ENCODE data around the gene THRB. TPM values are rescaled to one million over a fixed set of nuclear protein-coding genes. Genes with fewer than 3 reads are reported as not detected.

THRB gene
- total and polyA plus RNA-seq, 11 donors, result 4.8 to 28.5 (median 21.0) TPM

DNA sequence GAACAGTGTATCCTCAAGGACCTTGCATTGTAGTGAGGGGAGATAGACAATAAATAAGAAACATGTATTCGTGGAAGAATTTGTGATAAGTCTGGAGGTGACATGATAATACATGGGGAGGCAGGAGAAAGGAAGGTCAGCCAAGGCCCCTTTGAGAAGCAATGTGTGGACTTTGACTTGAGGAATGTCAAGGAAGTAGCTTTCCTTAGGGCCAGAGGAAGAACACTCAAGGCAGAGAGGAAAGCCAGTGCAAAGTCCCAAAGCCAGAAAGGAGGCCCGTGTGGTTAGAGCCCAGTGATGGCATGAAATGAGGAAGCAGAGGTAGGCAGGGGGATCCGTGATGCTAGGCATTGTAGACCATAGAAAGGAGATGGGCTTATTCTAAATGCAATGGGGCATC is 357.3 kb downstream of the THRB start:
- intact Hi-C loops (cut with DNase I), result no loop called here
- H3K9me3 ChIP-seq, result no peaks in the 10 kb centered on the region
- TF ChIP-seq, protein P1, sequence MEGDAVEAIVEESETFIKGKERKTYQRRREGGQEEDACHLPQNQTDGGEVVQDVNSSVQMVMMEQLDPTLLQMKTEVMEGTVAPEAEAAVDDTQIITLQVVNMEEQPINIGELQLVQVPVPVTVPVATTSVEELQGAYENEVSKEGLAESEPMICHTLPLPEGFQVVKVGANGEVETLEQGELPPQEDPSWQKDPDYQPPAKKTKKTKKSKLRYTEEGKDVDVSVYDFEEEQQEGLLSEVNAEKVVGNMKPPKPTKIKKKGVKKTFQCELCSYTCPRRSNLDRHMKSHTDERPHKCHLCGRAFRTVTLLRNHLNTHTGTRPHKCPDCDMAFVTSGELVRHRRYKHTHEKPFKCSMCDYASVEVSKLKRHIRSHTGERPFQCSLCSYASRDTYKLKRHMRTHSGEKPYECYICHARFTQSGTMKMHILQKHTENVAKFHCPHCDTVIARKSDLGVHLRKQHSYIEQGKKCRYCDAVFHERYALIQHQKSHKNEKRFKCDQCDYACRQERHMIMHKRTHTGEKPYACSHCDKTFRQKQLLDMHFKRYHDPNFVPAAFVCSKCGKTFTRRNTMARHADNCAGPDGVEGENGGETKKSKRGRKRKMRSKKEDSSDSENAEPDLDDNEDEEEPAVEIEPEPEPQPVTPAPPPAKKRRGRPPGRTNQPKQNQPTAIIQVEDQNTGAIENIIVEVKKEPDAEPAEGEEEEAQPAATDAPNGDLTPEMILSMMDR (IDR thresholded peaks at IDR 0.05), result no peak
- no peak for TF ChIP-seq POLR2A (IDR thresholded peaks at IDR 0.05)

DNA sequence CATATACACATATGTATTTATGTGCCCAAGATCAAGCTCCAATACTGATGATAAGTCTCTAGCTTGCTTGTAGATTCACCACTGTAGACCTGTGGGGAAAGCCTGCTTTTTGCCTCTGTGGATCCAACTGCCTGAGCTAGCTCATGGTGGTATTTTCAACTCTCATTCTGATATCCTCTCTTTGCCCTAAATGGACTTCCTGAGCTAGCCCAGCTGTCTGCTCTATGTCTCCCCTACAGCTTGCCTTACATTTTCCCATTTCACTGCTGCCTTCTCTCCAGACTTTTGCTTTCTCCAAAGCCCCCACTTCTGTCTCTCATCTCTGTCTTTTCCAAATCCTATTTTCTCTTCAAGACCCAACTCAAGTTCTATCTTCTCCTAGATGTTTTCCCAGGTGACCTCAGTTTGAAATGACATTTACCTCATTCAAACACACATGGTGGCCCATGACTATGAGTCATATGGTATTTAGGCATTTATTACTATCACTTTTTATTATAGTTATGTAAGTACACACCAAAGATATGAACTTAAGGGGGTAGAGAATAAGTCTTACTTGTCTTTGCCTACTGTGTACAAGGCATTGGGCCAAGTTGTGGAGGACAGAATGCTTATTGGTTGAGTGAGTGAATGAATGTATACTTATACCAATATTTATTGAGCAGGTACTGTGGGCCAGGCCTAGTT is 357.9 kb downstream of the THRB start:
- ATAC-seq (no peak), DNase-seq (no peak)
- Histone ChIP-seq H3K27me3 (no peaks in the 10 kb centered on the region), H3K4me1 (peaks cover 0 to 36% (median 11%) of the 10 kb centered on the region in 12 donors), H3K9me3 (no peaks in the 10 kb centered on the region), H3K4me3 (no peak overlapping the region), H3K36me3 (peaks cover 0 to 28% (median 10%) of the 10 kb centered on the region in 9 donors), H3K27ac (peak overlapping the region in 4 of 12 donors; percentile 2 to 71 (median 59))
- intact Hi-C loops (cut with DNase I), result no loop called here
- TF ChIP-seq POLR2A (IDR thresholded peaks at IDR 0.05), result no peak
- TF ChIP-seq, protein P1 (IDR thresholded peaks at IDR 0.05), result no peak

More for the DNA sequence above, 357.3 kb downstream of the THRB start:
- ATAC-seq, result no peak
- H3K27ac ChIP-seq, result peak overlapping the region in 5 of 12 donors; percentile 50 to 71 (median 71)
- 84 to 88% (median 85%) methylated on average over 3 of the region's 3 CpGs for WGBS, 4 donors
- H3K27me3 ChIP-seq, result no peaks in the 10 kb centered on the region
- DNase-seq, result no peak
- H3K36me3 ChIP-seq, result peaks cover 0 to 28% (median 6%) of the 10 kb centered on the region in 9 donors
- H3K4me3 ChIP-seq, result no peak overlapping the region
- peaks cover 0 to 36% (median 11%) of the 10 kb centered on the region in 12 donors for H3K4me1 ChIP-seq

DNA sequence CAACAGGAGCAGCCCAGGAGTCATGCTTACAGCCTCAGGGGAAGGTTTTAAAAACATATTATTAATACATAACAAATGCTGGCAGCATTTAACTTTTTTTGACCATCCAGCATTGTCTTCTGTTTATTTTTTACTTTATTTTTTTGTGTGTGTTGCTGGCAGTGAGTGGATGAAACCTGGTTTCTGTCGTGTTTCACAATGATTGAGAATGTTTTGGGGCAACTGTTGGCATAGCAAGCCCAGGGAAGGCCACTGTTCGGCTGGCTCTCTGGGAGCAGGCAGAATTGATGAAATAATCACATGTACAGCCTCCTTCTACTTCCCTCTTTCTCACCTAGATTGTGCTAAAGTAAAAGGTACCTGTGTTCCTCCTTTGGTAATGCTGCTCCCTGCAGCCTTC is 359.4 kb downstream of the THRB start:
- Histone ChIP-seq H3K36me3 (peaks cover 0 to 24% (median 14%) of the 10 kb centered on the region in 9 donors), H3K27me3 (no peaks in the 10 kb centered on the region), H3K4me1 (peaks cover 0 to 36% (median 11%) of the 10 kb centered on the region in 12 donors), H3K27ac (peak overlapping the region in 3 of 12 donors; percentile 14 to 42 (median 26)), H3K9me3 (no peaks in the 10 kb centered on the region), H3K4me3 (no peak overlapping the region)
- 49 to 59% (median 50%) methylated on average over 2 of the region's 2 CpGs for WGBS, 4 donors
- DNase-seq, result no peak
- intact Hi-C loops (cut with DNase I), result no loop called here
- no peak for ATAC-seq
- no peak for TF ChIP-seq POLR2A (IDR thresholded peaks at IDR 0.05)
- TF ChIP-seq, protein P1 (IDR thresholded peaks at IDR 0.05), result no peak

GRCh38 chr3:24133942-24134341 is 360.7 kb downstream of the THRB start:
- no peaks in the 10 kb centered on the region for H3K9me3 ChIP-seq
- peaks cover 0 to 37% (median 13%) of the 10 kb centered on the region in 12 donors for H3K4me1 ChIP-seq
- ATAC-seq, result no peak
- DNase-seq, result no peak
- H3K4me3 ChIP-seq, result no peak overlapping the region
- peaks cover 0 to 24% (median 14%) of the 10 kb centered on the region in 9 donors for H3K36me3 ChIP-seq
- H3K27ac ChIP-seq, result peak overlapping the region in 1 of 12 donors; percentile 6
- intact Hi-C loops (cut with DNase I), result no loop called here
- 60 to 79% (median 76%) methylated on average over 1 to 2 of the region's 2 CpGs for WGBS, 4 donors
- no peak for TF ChIP-seq POLR2A (IDR thresholded peaks at IDR 0.05)
- TF ChIP-seq, protein P1 (IDR thresholded peaks at IDR 0.05), result no peak
- no peaks in the 10 kb centered on the region for H3K27me3 ChIP-seq

All from heart left ventricle (tissue), 16 donors.